Body of pancreas (tissue), 4 donors: ENCODE data around the gene PCBP3.

Experiments
- POLR2A ChIP-seq, 3 donors: fragments of 450-650 bp; IDR thresholded peaks; one replicate each; pipeline ENCODE4 v1.6.1; 2016; ENCODE audit warnings: antibody characterized with exemption in 3 of 3, mild to moderate bottlenecking in 2 of 3
- TF ChIP-seq, protein P1 (sequence below), 7 experiments: fragments of 450-650 bp in 4 of 7; fragments of 200-600 bp in 3 of 7; sonication (generic) in 3 of 7; IDR thresholded peaks; one replicate each; pipeline ENCODE4 v1.5.1; 2016 to 2019; ENCODE audit warnings: antibody characterized with exemption in 7 of 7

GRCh38 chr21:45954261-45954660 lies 310.7 kb downstream of the PCBP3 start:
- TF ChIP-seq, protein P1, sequence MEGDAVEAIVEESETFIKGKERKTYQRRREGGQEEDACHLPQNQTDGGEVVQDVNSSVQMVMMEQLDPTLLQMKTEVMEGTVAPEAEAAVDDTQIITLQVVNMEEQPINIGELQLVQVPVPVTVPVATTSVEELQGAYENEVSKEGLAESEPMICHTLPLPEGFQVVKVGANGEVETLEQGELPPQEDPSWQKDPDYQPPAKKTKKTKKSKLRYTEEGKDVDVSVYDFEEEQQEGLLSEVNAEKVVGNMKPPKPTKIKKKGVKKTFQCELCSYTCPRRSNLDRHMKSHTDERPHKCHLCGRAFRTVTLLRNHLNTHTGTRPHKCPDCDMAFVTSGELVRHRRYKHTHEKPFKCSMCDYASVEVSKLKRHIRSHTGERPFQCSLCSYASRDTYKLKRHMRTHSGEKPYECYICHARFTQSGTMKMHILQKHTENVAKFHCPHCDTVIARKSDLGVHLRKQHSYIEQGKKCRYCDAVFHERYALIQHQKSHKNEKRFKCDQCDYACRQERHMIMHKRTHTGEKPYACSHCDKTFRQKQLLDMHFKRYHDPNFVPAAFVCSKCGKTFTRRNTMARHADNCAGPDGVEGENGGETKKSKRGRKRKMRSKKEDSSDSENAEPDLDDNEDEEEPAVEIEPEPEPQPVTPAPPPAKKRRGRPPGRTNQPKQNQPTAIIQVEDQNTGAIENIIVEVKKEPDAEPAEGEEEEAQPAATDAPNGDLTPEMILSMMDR (IDR thresholded peaks at IDR 0.05), result no peak
- no peak for TF ChIP-seq POLR2A (IDR thresholded peaks at IDR 0.05)
